ENCODE measurements around the gene ERICH2. TPM values are rescaled to one million over a fixed set of nuclear protein-coding genes. Genes with fewer than 3 reads are reported as not detected.
"Not testable (repeated sequence)": the region's sequence is repeated elsewhere in the genome, so short reads cannot be mapped to it uniquely, and the experiment has no call there.

The ERICH2 gene
- total RNA-seq, 4 donors from 2014 or later, result 1.7 TPM; not detected in 3

DNA sequence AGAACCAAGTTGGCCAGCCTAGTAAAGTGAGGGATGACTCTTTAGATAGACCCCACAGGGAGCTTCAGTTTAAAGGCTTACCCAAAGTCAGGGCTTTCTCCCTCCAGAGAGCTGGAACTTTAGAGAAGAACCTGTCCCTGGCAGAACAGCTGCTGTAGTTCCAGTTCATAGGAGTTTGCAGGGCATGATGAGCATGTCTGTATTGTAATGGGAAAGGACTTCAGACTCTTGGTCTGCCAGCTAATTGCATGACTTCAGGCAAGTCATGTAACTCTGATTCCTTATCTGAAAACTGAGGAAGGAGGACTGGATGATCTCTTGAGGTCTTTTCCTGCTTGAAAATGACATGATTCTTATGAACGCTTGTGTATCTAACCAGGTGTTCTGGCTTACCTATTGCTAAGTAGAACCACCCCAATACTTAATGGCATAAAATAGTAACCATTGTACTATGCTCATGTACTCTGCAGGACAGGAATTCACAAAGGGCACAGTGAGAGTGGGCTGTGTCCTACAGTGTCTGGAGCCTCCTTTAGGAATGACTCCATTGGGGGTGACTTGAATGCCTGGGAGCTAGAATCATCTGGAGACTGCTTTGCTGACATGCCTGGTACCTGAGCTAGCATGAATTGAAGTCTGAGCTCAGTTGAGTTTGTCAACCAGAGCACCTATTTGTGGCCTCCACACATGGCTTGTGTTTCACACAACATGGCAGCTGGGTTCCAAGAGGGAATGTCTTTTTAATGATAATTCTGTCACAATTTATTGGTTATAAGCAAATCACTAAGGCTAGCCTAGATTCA is 36.2 kb upstream of the ERICH2 start:
- Histone ChIP-seq H3K36me3 (no peaks in the 10 kb centered on the region), H3K4me3 (no peak overlapping the region), H3K9me3 (peaks cover 0 to 13% (median 0%) of the 10 kb centered on the region in 4 donors), H3K27ac (replicated peaks in 1 of 4) (no peak overlapping the region), H3K27me3 (no peaks in the 10 kb centered on the region), H3K4me1 (no peaks in the 10 kb centered on the region)
- WGBS, result 0% methylated on average over 1 of the region's 1 CpG
- intact Hi-C loops (cut with DNase I), result no loop called here
- peak; percentile 86 for DNase-seq (ENCODE audit: extremely low spot score)
- no peak for TF ChIP-seq EP300 (IDR thresholded peaks at IDR 0.05)
- TF ChIP-seq, protein P1, sequence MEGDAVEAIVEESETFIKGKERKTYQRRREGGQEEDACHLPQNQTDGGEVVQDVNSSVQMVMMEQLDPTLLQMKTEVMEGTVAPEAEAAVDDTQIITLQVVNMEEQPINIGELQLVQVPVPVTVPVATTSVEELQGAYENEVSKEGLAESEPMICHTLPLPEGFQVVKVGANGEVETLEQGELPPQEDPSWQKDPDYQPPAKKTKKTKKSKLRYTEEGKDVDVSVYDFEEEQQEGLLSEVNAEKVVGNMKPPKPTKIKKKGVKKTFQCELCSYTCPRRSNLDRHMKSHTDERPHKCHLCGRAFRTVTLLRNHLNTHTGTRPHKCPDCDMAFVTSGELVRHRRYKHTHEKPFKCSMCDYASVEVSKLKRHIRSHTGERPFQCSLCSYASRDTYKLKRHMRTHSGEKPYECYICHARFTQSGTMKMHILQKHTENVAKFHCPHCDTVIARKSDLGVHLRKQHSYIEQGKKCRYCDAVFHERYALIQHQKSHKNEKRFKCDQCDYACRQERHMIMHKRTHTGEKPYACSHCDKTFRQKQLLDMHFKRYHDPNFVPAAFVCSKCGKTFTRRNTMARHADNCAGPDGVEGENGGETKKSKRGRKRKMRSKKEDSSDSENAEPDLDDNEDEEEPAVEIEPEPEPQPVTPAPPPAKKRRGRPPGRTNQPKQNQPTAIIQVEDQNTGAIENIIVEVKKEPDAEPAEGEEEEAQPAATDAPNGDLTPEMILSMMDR (IDR thresholded peaks at IDR 0.05), result no peak

DNA sequence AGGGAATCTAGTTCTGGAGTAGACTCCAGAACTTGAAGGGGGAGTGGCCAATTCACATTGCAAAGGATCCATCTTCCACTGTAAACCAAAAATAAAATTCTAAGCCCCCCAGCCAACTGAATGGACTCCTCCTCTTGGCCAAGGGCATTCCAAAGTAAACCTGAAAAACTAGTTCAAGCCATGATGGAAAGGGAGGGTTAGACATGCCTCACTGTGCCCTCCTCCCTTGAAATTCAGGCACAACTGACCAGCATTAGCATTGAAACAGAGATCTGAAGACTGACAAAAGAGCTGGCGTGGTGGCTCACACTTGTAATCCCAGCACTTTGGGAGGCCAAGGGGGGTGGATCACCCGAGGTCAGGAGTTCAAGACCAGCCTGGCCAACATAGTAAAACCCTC is 35.6 kb upstream of the ERICH2 start:
- H3K27me3 ChIP-seq; DNase-seq (ENCODE audit: extremely low spot score); H3K4me3 ChIP-seq; H3K4me1 ChIP-seq; H3K27ac ChIP-seq (replicated peaks in 1 of 4); H3K36me3 ChIP-seq; intact Hi-C loops (cut with DNase I): not testable (repeated sequence)
- WGBS, result 64% methylated on average over 2 of the region's 2 CpGs
- peaks cover 0 to 13% (median 0%) of the 10 kb centered on the region in 4 donors for H3K9me3 ChIP-seq

DNA sequence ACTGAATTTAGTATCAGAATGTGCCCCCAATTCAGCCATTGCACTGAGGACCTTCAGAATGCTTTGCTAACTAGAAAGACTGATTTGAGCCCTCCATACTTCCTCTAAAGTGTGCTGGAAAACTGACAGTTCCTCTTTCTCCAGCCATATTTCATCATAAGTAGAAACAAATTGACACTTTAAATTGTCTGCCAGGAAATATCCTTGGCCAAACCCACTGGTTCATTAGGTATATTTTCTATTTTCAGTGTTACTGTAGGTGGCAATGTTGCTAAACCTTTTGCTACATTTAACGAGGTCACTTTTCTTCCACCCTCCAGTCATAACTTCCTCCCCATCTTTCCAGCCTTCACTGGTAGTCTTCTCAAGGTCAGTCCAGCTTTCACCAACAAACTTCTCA is 33.5 kb upstream of the ERICH2 start:
- no peak for TF ChIP-seq EP300 (IDR thresholded peaks at IDR 0.05)
- TF ChIP-seq, protein P1 (IDR thresholded peaks at IDR 0.05), result no peak
- no peak for TF ChIP-seq POLR2AphosphoS5 (IDR thresholded peaks at IDR 0.05)
- TF ChIP-seq POLR2A (IDR thresholded peaks at IDR 0.05; ENCODE audit: low read depth), result no peak
- H3K27ac ChIP-seq (replicated peaks in 1 of 4), result no peak overlapping the region
- H3K27me3 ChIP-seq, result no peaks in the 10 kb centered on the region
- no peaks in the 10 kb centered on the region for H3K4me1 ChIP-seq
- H3K36me3 ChIP-seq, result no peaks in the 10 kb centered on the region
- no peak for DNase-seq (ENCODE audit: extremely low spot score)
- peaks cover 0 to 13% (median 0%) of the 10 kb centered on the region in 4 donors for H3K9me3 ChIP-seq
- intact Hi-C loops (cut with DNase I), result no loop called here
- H3K4me3 ChIP-seq, result no peak overlapping the region
- 76% methylated on average over 1 of the region's 1 CpG for WGBS

DNA sequence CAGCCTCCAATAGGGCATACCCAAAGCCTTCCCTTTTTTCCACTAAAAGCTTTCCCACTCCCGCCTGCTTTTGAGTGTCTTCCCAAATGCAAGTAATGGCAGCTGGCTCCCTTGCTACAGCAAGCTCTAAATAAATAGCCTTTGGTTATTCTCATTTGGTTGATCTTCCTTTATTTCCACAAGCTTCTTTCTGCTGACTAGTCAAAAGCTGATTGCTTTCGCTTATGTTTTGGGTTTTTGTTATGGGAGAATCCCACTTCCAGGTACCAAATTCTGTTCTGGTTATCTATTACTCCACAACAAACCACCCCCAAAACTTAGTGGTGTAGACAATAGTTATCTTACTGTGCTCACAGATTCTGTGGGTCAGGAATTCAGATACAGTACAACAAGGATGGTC is 32.8 kb upstream of the ERICH2 start:
- WGBS, result 90% methylated on average over 2 of the region's 2 CpGs
- peaks cover 0 to 13% (median 0%) of the 10 kb centered on the region in 4 donors for H3K9me3 ChIP-seq
- TF ChIP-seq, protein P1 (IDR thresholded peaks at IDR 0.05), result no peak
- TF ChIP-seq POLR2AphosphoS5 (IDR thresholded peaks at IDR 0.05), result no peak
- no peak for TF ChIP-seq EP300 (IDR thresholded peaks at IDR 0.05)
- no peak for TF ChIP-seq POLR2A (IDR thresholded peaks at IDR 0.05; ENCODE audit: low read depth)
- peaks cover 0 to 6% (median 0%) of the 10 kb centered on the region in 4 donors for H3K27me3 ChIP-seq
- intact Hi-C loops (cut with DNase I), result no loop called here
- DNase-seq (ENCODE audit: extremely low spot score), result no peak
- H3K4me1 ChIP-seq, result no peaks in the 10 kb centered on the region
- no peak overlapping the region for H3K4me3 ChIP-seq
- no peaks in the 10 kb centered on the region for H3K36me3 ChIP-seq
- H3K27ac ChIP-seq (replicated peaks in 1 of 4), result no peak overlapping the region

DNA sequence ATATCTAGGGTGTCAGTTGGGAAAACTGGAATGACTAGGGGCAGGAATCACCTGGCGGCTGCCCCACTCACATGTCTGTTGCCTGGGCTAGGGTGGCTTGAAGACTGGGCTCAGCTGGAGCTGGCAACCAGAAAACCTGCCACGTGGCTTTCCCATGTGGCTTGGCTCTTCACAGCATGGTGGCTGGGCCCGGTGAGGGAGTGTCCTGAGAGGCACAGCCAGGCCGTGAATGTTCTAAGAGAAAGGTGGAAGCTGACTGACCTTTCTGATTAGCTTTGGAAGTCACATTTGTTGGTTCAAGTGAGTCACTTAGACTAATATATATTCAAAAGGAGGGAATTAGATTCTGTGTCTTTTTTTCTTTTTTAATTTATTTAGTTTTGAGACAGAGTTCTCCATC is 32.4 kb upstream of the ERICH2 start:
- Histone ChIP-seq H3K27ac (replicated peaks in 1 of 4) (no peak overlapping the region), H3K27me3 (peaks cover 0 to 9% (median 0%) of the 10 kb centered on the region in 4 donors), H3K4me3 (no peak overlapping the region), H3K4me1 (no peaks in the 10 kb centered on the region), H3K9me3 (peaks cover 0 to 13% (median 0%) of the 10 kb centered on the region in 4 donors), H3K36me3 (no peaks in the 10 kb centered on the region)
- 69% methylated on average over 4 of the region's 4 CpGs for WGBS
- TF ChIP-seq POLR2AphosphoS5 (IDR thresholded peaks at IDR 0.05), result no peak
- TF ChIP-seq POLR2A (IDR thresholded peaks at IDR 0.05; ENCODE audit: low read depth), result no peak
- no peak for TF ChIP-seq EP300 (IDR thresholded peaks at IDR 0.05)
- TF ChIP-seq, protein P1 (IDR thresholded peaks at IDR 0.05), result no peak
- intact Hi-C loops (cut with DNase I), result no loop called here
- no peak for DNase-seq (ENCODE audit: extremely low spot score)

Measured in esophagus muscularis mucosa (tissue), 4 donors.